Measurements from ENCODE around the gene SLC30A1.

The SLC30A1 gene

GRCh38 chr1:211606332-211606913 is 27.5 kb upstream of the SLC30A1 start:
- TF ChIP-seq CEBPB (IDR thresholded peaks at IDR 0.05) = no peak
- TF ChIP-seq EP300 (IDR thresholded peaks at IDR 0.05; ENCODE audit: borderline replicate concordance) = no peak
- no peak for TF ChIP-seq YY1 (IDR thresholded peaks at IDR 0.05; ENCODE audit: low read depth)
- no peak for TF ChIP-seq CREB1 (IDR thresholded peaks at IDR 0.05; ENCODE audit: low read depth)
- no peak for TF ChIP-seq TEAD4 (IDR thresholded peaks at IDR 0.05)
- no peak for TF ChIP-seq REST (IDR thresholded peaks at IDR 0.05; ENCODE audit: low read depth)
- no peak for TF ChIP-seq FOXM1 (IDR thresholded peaks at IDR 0.05; ENCODE audit: borderline replicate concordance, low read depth)
- no peak for TF ChIP-seq TCF12 (IDR thresholded peaks at IDR 0.05; ENCODE audit: low read depth)
- no peak for TF ChIP-seq ZBTB7A (IDR thresholded peaks at IDR 0.05; ENCODE audit: low read depth)
- TF ChIP-seq EGR1 (IDR thresholded peaks at IDR 0.05) = no peak
- no peak for TF ChIP-seq MAX (IDR thresholded peaks at IDR 0.05)
- TF ChIP-seq NFIC (IDR thresholded peaks at IDR 0.05) = no peak
- no peak for TF ChIP-seq USF1 (IDR thresholded peaks at IDR 0.05)
- TF ChIP-seq TAF1 (IDR thresholded peaks at IDR 0.05; ENCODE audit: low read depth) = no peak
- no peak for TF ChIP-seq RAD21 (IDR thresholded peaks at IDR 0.05; ENCODE audit: low read depth)

- TF ChIP-seq CREB1 (IDR thresholded peaks at IDR 0.05; ENCODE audit: low read depth) (no peak), EGR1 (IDR thresholded peaks at IDR 0.05) (no peak), CEBPB (IDR thresholded peaks at IDR 0.05) (no peak), REST (IDR thresholded peaks at IDR 0.05; ENCODE audit: low read depth) (no peak)
These were observed 26.8 kb upstream of the SLC30A1 start for GRCh38 chr1:211605603-211606331.

- TF ChIP-seq TCF12 (IDR thresholded peaks at IDR 0.05; ENCODE audit: low read depth) (no peak), CEBPB (IDR thresholded peaks at IDR 0.05) (no peak), YY1 (IDR thresholded peaks at IDR 0.05; ENCODE audit: low read depth) (no peak), TAF1 (IDR thresholded peaks at IDR 0.05; ENCODE audit: low read depth) (no peak)
These were observed 26.1 kb upstream of the SLC30A1 start for GRCh38 chr1:211605034-211605433.

GRCh38 chr1:211604548-211604947 is 25.6 kb upstream of the SLC30A1 start:
- TF ChIP-seq CREB1 (IDR thresholded peaks at IDR 0.05; ENCODE audit: low read depth) (no peak), REST (IDR thresholded peaks at IDR 0.05; ENCODE audit: low read depth) (no peak), MAX (IDR thresholded peaks at IDR 0.05) (no peak), RAD21 (IDR thresholded peaks at IDR 0.05; ENCODE audit: low read depth) (no peak), EP300 (IDR thresholded peaks at IDR 0.05; ENCODE audit: borderline replicate concordance) (no peak)

GRCh38 chr1:211603713-211604112 is 24.8 kb upstream of the SLC30A1 start:
- TF ChIP-seq EGR1 (IDR thresholded peaks at IDR 0.05) = no peak
- TF ChIP-seq USF1 (IDR thresholded peaks at IDR 0.05) = no peak
- no peak for TF ChIP-seq TEAD4 (IDR thresholded peaks at IDR 0.05)

Measured in Ishikawa (cell line).